Coronary artery (tissue), 2 donors: Measurements from ENCODE around the gene TSSK3.
A peak's percentile ranks its signal among the peaks of the same experiment; 100 is the strongest.
"Not testable (repeated sequence)": the region's sequence is repeated elsewhere in the genome, so short reads cannot be mapped to it uniquely, and the experiment has no call there.

Experiments
- DNase-seq: peaks from one replicate; pipeline ENCODE4 v3.0.0-alpha.2; 2017; ENCODE audit warnings: low spot score
- H3K27ac ChIP-seq, 2 donors: fragments of 200-600 bp; sonication (generic); one replicate each; pipeline ENCODE4 v1.5.1; 2016 to 2019
- H3K4me3 ChIP-seq: fragments of 200-600 bp; sonication (generic); 2 replicates; pipeline ENCODE4 v1.5.1; 2016; ENCODE audit warnings: mild to moderate bottlenecking, moderate library complexity
- TF ChIP-seq, protein P1 (sequence below): fragments of 200-600 bp; sonication (generic); IDR thresholded peaks from one replicate; pipeline ENCODE4 v1.5.1; 2019; ENCODE audit warnings: antibody characterized with exemption

TSSK3 gene

GRCh38 chr1:32393136-32393535 lies 30.8 kb downstream of the TSSK3 start:
- DNase-seq: no peak
- TF ChIP-seq, protein P1, sequence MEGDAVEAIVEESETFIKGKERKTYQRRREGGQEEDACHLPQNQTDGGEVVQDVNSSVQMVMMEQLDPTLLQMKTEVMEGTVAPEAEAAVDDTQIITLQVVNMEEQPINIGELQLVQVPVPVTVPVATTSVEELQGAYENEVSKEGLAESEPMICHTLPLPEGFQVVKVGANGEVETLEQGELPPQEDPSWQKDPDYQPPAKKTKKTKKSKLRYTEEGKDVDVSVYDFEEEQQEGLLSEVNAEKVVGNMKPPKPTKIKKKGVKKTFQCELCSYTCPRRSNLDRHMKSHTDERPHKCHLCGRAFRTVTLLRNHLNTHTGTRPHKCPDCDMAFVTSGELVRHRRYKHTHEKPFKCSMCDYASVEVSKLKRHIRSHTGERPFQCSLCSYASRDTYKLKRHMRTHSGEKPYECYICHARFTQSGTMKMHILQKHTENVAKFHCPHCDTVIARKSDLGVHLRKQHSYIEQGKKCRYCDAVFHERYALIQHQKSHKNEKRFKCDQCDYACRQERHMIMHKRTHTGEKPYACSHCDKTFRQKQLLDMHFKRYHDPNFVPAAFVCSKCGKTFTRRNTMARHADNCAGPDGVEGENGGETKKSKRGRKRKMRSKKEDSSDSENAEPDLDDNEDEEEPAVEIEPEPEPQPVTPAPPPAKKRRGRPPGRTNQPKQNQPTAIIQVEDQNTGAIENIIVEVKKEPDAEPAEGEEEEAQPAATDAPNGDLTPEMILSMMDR: no peak
- Histone ChIP-seq H3K4me3 (peak overlapping the region; percentile 95), H3K27ac (peak overlapping the region in 1 of 2 donors; percentile 98)

DNA sequence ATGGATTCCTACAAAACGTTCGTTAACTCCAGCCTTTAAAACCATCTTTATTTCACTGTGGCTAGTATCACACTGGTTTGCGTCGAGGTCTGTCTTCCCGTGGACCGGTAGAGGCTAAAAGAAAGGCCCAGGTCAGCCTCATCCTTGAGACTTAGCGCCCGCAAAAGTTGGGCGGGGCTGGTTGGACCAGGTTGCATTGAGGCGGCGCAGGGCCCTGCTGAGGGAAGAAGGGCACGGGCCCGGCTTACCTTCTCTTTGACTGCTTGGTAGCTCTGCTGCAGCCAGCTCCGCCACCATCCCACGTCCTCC lies 31.4 kb downstream of the TSSK3 start:
- peak overlapping the region; percentile 95 for H3K4me3 ChIP-seq
- no peak for DNase-seq
- TF ChIP-seq, protein P1: no peak
- peak overlapping the region; percentile 87 to 98 for H3K27ac ChIP-seq

- peak within 1 kb of the TSS; percentile 87 to 98 for H3K27ac ChIP-seq
- DNase-seq: peak; percentile 99
- peak within 1 kb of the TSS; percentile 95 for H3K4me3 ChIP-seq
- TF ChIP-seq, protein P1: no peak
These were observed 32.0 kb downstream of the TSSK3 start, which contains the start of gene BSDC1 for GRCh38 chr1:32394141-32394889. TSS of gene BSDC1 (minus strand) at chr1:32394441. CDS start at chr1:32394414, 27 bp downstream.

- H3K4me3 ChIP-seq: peak overlapping the region; percentile 95
- peak overlapping the region; percentile 87 to 98 for H3K27ac ChIP-seq
- no peak for DNase-seq
- TF ChIP-seq, protein P1: no peak
These were observed 32.6 kb downstream of the TSSK3 start for GRCh38 chr1:32394890-32395432.

- DNase-seq, H3K4me3 ChIP-seq, H3K27ac ChIP-seq: not testable (repeated sequence)
These were observed 34.2 kb downstream of the TSSK3 start for GRCh38 chr1:32396524-32396923.

- H3K27ac ChIP-seq: no peak overlapping the region
- H3K4me3 ChIP-seq: no peak overlapping the region
- TF ChIP-seq, protein P1: no peak
- DNase-seq: no peak
These were observed 36.1 kb downstream of the TSSK3 start for GRCh38 chr1:32398401-32398800.

- no peak for DNase-seq
- Histone ChIP-seq H3K4me3 (no peak overlapping the region), H3K27ac (no peak overlapping the region)
- TF ChIP-seq, protein P1: no peak
These were observed 37.5 kb downstream of the TSSK3 start for GRCh38 chr1:32399843-32400242.
